H9 (cell line): ENCODE results near the gene C17orf75. TPM values are rescaled to one million over a fixed set of nuclear protein-coding genes. Genes with fewer than 3 reads are reported as not detected.

Experiments used
- DNase-seq: peaks from one replicate; pipeline ENCODE4 v3.0.0-alpha.2; 2017
- H2AFZ ChIP-seq: one replicate; pipeline ENCODE4 v1.6.1; 2013; ENCODE audit warnings: mild to moderate bottlenecking, low read length, control low read depth, moderate library complexity
- H2AK5ac ChIP-seq: 2 replicates; pipeline ENCODE4 v1.6.1; 2013; ENCODE audit warnings: low read length, control low read depth, mixed read lengths; ENCODE audit not compliant: insufficient read length
- H2BK120ac ChIP-seq: one replicate; pipeline ENCODE4 v1.6.1; 2013; ENCODE audit warnings: low read depth, mild to moderate bottlenecking, low read length, control low read depth, inconsistent platforms; ENCODE audit not compliant: poor library complexity, severe bottlenecking
- H2BK12ac ChIP-seq: 2 replicates; pipeline ENCODE4 v1.6.1; 2013; ENCODE audit warnings: low read length, control low read depth, mixed read lengths, low read depth; ENCODE audit not compliant: insufficient read length
- H2BK15ac ChIP-seq: 2 replicates; pipeline ENCODE4 v1.6.1; 2013; ENCODE audit warnings: low read depth, low read length, control low read depth
- H2BK20ac ChIP-seq: one replicate; pipeline ENCODE4 v1.6.1; 2013; ENCODE audit warnings: low read depth, mild to moderate bottlenecking, low read length, control low read depth, inconsistent platforms; ENCODE audit not compliant: poor library complexity, severe bottlenecking
- H2BK5ac ChIP-seq: 2 replicates; pipeline ENCODE4 v1.6.1; 2013; ENCODE audit warnings: low read length, control low read depth, mixed read lengths; ENCODE audit not compliant: insufficient read length
- H3K14ac ChIP-seq: 2 replicates; pipeline ENCODE4 v1.6.1; 2013; ENCODE audit warnings: low read length, control low read depth; ENCODE audit not compliant: insufficient read depth
- H3K18ac ChIP-seq: 2 replicates; pipeline ENCODE4 v1.6.1; 2013; ENCODE audit warnings: low read depth, mild to moderate bottlenecking, mixed read lengths, low read length, control low read depth; ENCODE audit not compliant: insufficient read length
- H3K23ac ChIP-seq: 2 replicates; pipeline ENCODE4 v1.6.1; 2013; ENCODE audit warnings: low read length, control low read depth, mixed read lengths, low read depth; ENCODE audit not compliant: insufficient read length
- H3K23me2 ChIP-seq: 2 replicates; pipeline ENCODE4 v1.6.1; 2013; ENCODE audit warnings: low read depth, mild to moderate bottlenecking, mixed read lengths, low read length, control low read depth; ENCODE audit not compliant: insufficient read length, poor library complexity, severe bottlenecking
- H3K27ac ChIP-seq: 2 replicates; pipeline ENCODE4 v1.5.1; 2013; ENCODE audit warnings: low read length, control low read depth, mixed read lengths, low read depth; ENCODE audit not compliant: insufficient read length
- H3K27me3 ChIP-seq: 2 replicates; pipeline ENCODE4 v1.6.1; 2013; ENCODE audit warnings: low read length, control low read depth, inconsistent platforms; ENCODE audit not compliant: insufficient read depth
- H3K4ac ChIP-seq: 2 replicates; pipeline ENCODE4 v1.6.1; 2013; ENCODE audit warnings: low read depth, mild to moderate bottlenecking, control low read depth, inconsistent platforms, low read length, moderate library complexity
- H3K4me1 ChIP-seq: 2 replicates; pipeline ENCODE4 v1.6.1; 2013; ENCODE audit warnings: low read length, control low read depth, inconsistent platforms; ENCODE audit not compliant: insufficient read depth
- H3K4me2 ChIP-seq: 2 replicates; pipeline ENCODE4 v1.6.1; 2013; ENCODE audit warnings: low read length, control low read depth, mixed read lengths; ENCODE audit not compliant: insufficient read length, insufficient read depth
- H3K56ac ChIP-seq: 2 replicates; pipeline ENCODE4 v1.6.1; 2013; ENCODE audit warnings: low read depth, mild to moderate bottlenecking, mixed read lengths, low read length, control low read depth; ENCODE audit not compliant: insufficient read length
- H3K79me1 ChIP-seq: 2 replicates; pipeline ENCODE4 v1.6.1; 2013; ENCODE audit warnings: low read depth, mild to moderate bottlenecking, moderate library complexity, low read length, control low read depth, inconsistent platforms; ENCODE audit not compliant: insufficient read depth, poor library complexity, severe bottlenecking
- H3K79me2 ChIP-seq: 2 replicates; pipeline ENCODE4 v1.6.1; 2013; ENCODE audit warnings: low read length, control low read depth, inconsistent platforms; ENCODE audit not compliant: insufficient read depth
- H3K9ac ChIP-seq: 2 replicates; pipeline ENCODE4 v1.6.1; 2013; ENCODE audit warnings: low read length, control low read depth, mixed read lengths; ENCODE audit not compliant: insufficient read length; ENCODE audit errors: extremely low read depth
- H3K9me3 ChIP-seq: one replicate; pipeline ENCODE4 v1.6.1; 2013; ENCODE audit warnings: low read depth, low read length, inconsistent platforms; ENCODE audit not compliant: control insufficient read depth
- H3T11ph ChIP-seq: one replicate; pipeline ENCODE4 v1.6.1; 2013; ENCODE audit warnings: mild to moderate bottlenecking, low read length, control low read depth, inconsistent platforms
- H4K20me1 ChIP-seq: one replicate; pipeline ENCODE4 v1.6.1; 2013; ENCODE audit not compliant: control insufficient read depth, insufficient read length, insufficient read depth
- H4K5ac ChIP-seq: 2 replicates; pipeline ENCODE4 v1.6.1; 2013; ENCODE audit warnings: low read depth, mild to moderate bottlenecking, mixed read lengths, low read length, control low read depth; ENCODE audit not compliant: insufficient read length
- H4K8ac ChIP-seq: replicated peaks from 2 replicates; pipeline ENCODE4 v1.6.1; 2013; ENCODE audit warnings: low read length, control low read depth, mixed read lengths, low read depth; ENCODE audit not compliant: insufficient read length
- H4K91ac ChIP-seq: 2 replicates; pipeline ENCODE4 v1.6.1; 2013; ENCODE audit warnings: low read depth, mild to moderate bottlenecking, moderate library complexity, mixed read lengths, low read length, control low read depth; ENCODE audit not compliant: insufficient read length
- H3K27ac Mint-ChIP-seq, 3 experiments: 2 replicates in 2 of 3; 3 replicates in 1 of 3; pipeline ENCODE4 v1.8.0; 2020 to 2021; ENCODE audit warnings: mixed read lengths in 3 of 3, mild to moderate bottlenecking in 1 of 3, moderate library complexity in 1 of 3
- H3K27me3 Mint-ChIP-seq: 2 replicates; pipeline ENCODE4 v1.8.0; 2021; ENCODE audit warnings: low read depth, mild to moderate bottlenecking, moderate library complexity, mixed read lengths
- H3K36me3 Mint-ChIP-seq, 3 experiments: 2 replicates in 2 of 3; 3 replicates in 1 of 3; pipeline ENCODE4 v1.8.0; 2020 to 2021; ENCODE audit warnings: low read depth in 3 of 3, mixed read lengths in 3 of 3; ENCODE audit not compliant: insufficient read depth in 1 of 3
- H3K4me1 Mint-ChIP-seq, 2 experiments: 2 replicates each; pipeline ENCODE4 v1.8.0; 2020; ENCODE audit warnings: mixed read lengths in 2 of 2
- H3K4me3 Mint-ChIP-seq, 2 experiments: 2 replicates in 1 of 2; 3 replicates in 1 of 2; pipeline ENCODE4 v1.8.0; 2020 to 2021; ENCODE audit warnings: mild to moderate bottlenecking in 2 of 2, mixed read lengths in 2 of 2, moderate library complexity in 1 of 2
- H3K9me3 Mint-ChIP-seq, 2 experiments: 2 replicates in 1 of 2; 3 replicates in 1 of 2; pipeline ENCODE4 v1.8.0; 2020; ENCODE audit warnings: mild to moderate bottlenecking in 2 of 2, mixed read lengths in 2 of 2, moderate library complexity in 1 of 2
- CTCF ChIP-seq: fragments of 200-600 bp; sonication (generic); conservative IDR thresholded peaks from 3 replicates; pipeline ENCODE4 v1.8.0; 2021; ENCODE audit warnings: antibody characterized with exemption, mild to moderate bottlenecking
- WGBS: extraction: QIAGEN DNeasy Blood & Tissue Kit; methylation state at CpG from one replicate; pipeline ENCODE4 v1.1.7; 2013; ENCODE audit warnings: missing lambda C conversion rate, low lambda C conversion rate, mixed read lengths; ENCODE audit not compliant: insufficient read length; ENCODE audit errors: extremely low coverage; 5-methylcytosine and 5-hydroxymethylcytosine counted together
- total RNA-seq: library from RNA; stranded (reverse); gene quantifications from 2 replicates; pipeline ENCODE4 v1.2.1, GENCODE V29; 2021

C17orf75 gene
- total RNA-seq, 1 experiment from 2014 or later: 40.4 TPM

GRCh38 chr17:32318071-32318470 is 23.9 kb downstream of the C17orf75 start:
- no peaks in the 10 kb centered on the region for H3K79me1 ChIP-seq
- no peak overlapping the region for H2AK5ac ChIP-seq
- H3K18ac ChIP-seq: no peak overlapping the region
- WGBS: no CpG with 5 or more reads among the region's 8 CpGs
- no peak overlapping the region for H3K56ac ChIP-seq
- no peak overlapping the region for H2BK5ac ChIP-seq
- no peak overlapping the region for H3K4ac ChIP-seq
- TF ChIP-seq CTCF: no peak
- DNase-seq: no peak
- no peak overlapping the region for H4K8ac ChIP-seq
- Mint-ChIP-seq H3K27ac (peak overlapping the region in 1 of 3 experiments; percentile 90; a peak in 2 of 7 replicates), H3K27me3 (peaks cover 3% of the 10 kb centered on the region; the same call in 1 of the 2 replicates), H3K4me3 (no peak overlapping the region), H3K4me1 (peaks cover 26 to 35% of the 10 kb centered on the region in 2 experiments), H3K9me3 (no peaks in the 10 kb centered on the region), H3K36me3 (peaks cover 1 to 31% (median 7%) of the 10 kb centered on the region in 3 experiments; a peak in 6 of 7 replicates)
- H3K23me2 ChIP-seq: no peaks in the 10 kb centered on the region
- H2BK120ac ChIP-seq: no peak overlapping the region
- H3K27ac ChIP-seq: no peak overlapping the region
- no peaks in the 10 kb centered on the region for H4K20me1 ChIP-seq
- no peak overlapping the region for H2BK15ac ChIP-seq
- H3K14ac ChIP-seq: no peak overlapping the region
- H3K4me1 ChIP-seq: no peaks in the 10 kb centered on the region
- no peak overlapping the region for H2AFZ ChIP-seq
- no peak overlapping the region for H4K5ac ChIP-seq
- no peak overlapping the region for H4K91ac ChIP-seq
- H3T11ph ChIP-seq: no peak overlapping the region
- no peaks in the 10 kb centered on the region; the same call in 1 of the 2 replicates for H3K79me2 ChIP-seq
- H3K9ac ChIP-seq: no peak overlapping the region
- no peaks in the 10 kb centered on the region for H3K9me3 ChIP-seq
- H3K4me2 ChIP-seq: no peak overlapping the region
- H3K27me3 ChIP-seq: no peaks in the 10 kb centered on the region
- H2BK12ac ChIP-seq: no peak overlapping the region
- H2BK20ac ChIP-seq: no peak overlapping the region
- H3K23ac ChIP-seq: no peak overlapping the region
